CD14-positive monocyte (primary cell): ENCODE measurements around the gene EML6. TPM values are rescaled to one million over a fixed set of nuclear protein-coding genes. Genes with fewer than 3 reads are reported as not detected.
A peak's percentile ranks its signal among the peaks of the same experiment; 100 is the strongest.

Experiments
- DNase-seq, 3 donors: peaks; one replicate each; pipeline ENCODE4 v3.0.0-alpha.2; 2011 to 2022
- H2AFZ ChIP-seq: 2 replicates; pipeline ENCODE4 v1.6.0; 2012; ENCODE audit warnings: mild to moderate bottlenecking, low read depth, low read length, inconsistent platforms; ENCODE audit not compliant: insufficient read depth, poor library complexity, severe bottlenecking
- H3K27ac ChIP-seq, 2 donors: 1 replicate in 1 of 2; 2 replicates in 1 of 2; pipeline ENCODE4 v1.5.1; 2012 to 2013; ENCODE audit warnings: low read length in 2 of 2, control low read depth in 1 of 2, inconsistent platforms in 1 of 2, low read depth in 1 of 2, mild to moderate bottlenecking in 1 of 2
- H3K27me3 ChIP-seq, 2 donors: one replicate each; pipeline versions ENCODE4 v1.6.0 to v1.6.1; 2011 to 2013; ENCODE audit warnings: low read length in 2 of 2; ENCODE audit not compliant: control insufficient read depth in 2 of 2, insufficient read depth in 2 of 2
- H3K36me3 ChIP-seq, 2 donors: replicated peaks in 1 of 2; 1 replicate in 1 of 2; 2 replicates in 1 of 2; pipeline versions ENCODE4 v1.5.1 to v1.6.1; 2012 to 2013; ENCODE audit warnings: low read length in 2 of 2, control low read depth in 1 of 2, inconsistent platforms in 1 of 2, mild to moderate bottlenecking in 1 of 2; ENCODE audit not compliant: insufficient read depth in 2 of 2, control insufficient read depth in 1 of 2
- H3K4me1 ChIP-seq, 2 donors: 1 replicate in 1 of 2; 2 replicates in 1 of 2; pipeline versions ENCODE4 v1.5.1 to v1.6.1; 2012 to 2013; ENCODE audit warnings: low read length in 2 of 2, control low read depth in 1 of 2, inconsistent platforms in 1 of 2, mild to moderate bottlenecking in 1 of 2, moderate library complexity in 1 of 2; ENCODE audit not compliant: insufficient read depth in 2 of 2, control insufficient read depth in 1 of 2
- H3K4me2 ChIP-seq: replicated peaks from 2 replicates; pipeline ENCODE3; 2012; ENCODE audit warnings: low read length, moderate library complexity, mild to moderate bottlenecking; ENCODE audit not compliant: poor library complexity, severe bottlenecking; ENCODE audit errors: extremely low read depth
- H3K4me3 ChIP-seq, 3 experiments: fragments of 200-600 bp in 1 of 3; sonication (generic) in 1 of 3; replicated peaks in 1 of 3; 1 replicate in 2 of 3; 2 replicates in 1 of 3; pipeline ENCODE4 v1.5.1; 2011 to 2013; ENCODE audit warnings: low read length in 3 of 3, mild to moderate bottlenecking in 3 of 3, control low read depth in 2 of 3, low read depth in 2 of 3, inconsistent platforms in 1 of 3, moderate library complexity in 1 of 3
- H3K79me2 ChIP-seq: 2 replicates; pipeline ENCODE4 v1.6.0; 2012; ENCODE audit warnings: mild to moderate bottlenecking, control low read depth, inconsistent platforms, low read length, moderate library complexity; ENCODE audit not compliant: insufficient read depth
- H3K9ac ChIP-seq: 2 replicates; pipeline ENCODE4 v1.6.0; 2017; ENCODE audit warnings: low read length, mild to moderate bottlenecking; ENCODE audit not compliant: insufficient read depth, poor library complexity, severe bottlenecking
- H3K9me3 ChIP-seq, 2 donors: replicated peaks in 1 of 2; 1 replicate in 1 of 2; 2 replicates in 1 of 2; pipeline versions ENCODE4 v1.5.1 to v1.6.1; 2012 to 2013; ENCODE audit warnings: low read length in 2 of 2, control low read depth in 1 of 2; ENCODE audit not compliant: control insufficient read depth in 1 of 2, insufficient read depth in 1 of 2
- H4K20me1 ChIP-seq: 2 replicates; pipeline ENCODE4 v1.6.0; 2012; ENCODE audit warnings: mild to moderate bottlenecking, low read length, control low read depth, moderate library complexity; ENCODE audit not compliant: insufficient read depth
- H3K27ac Mint-ChIP-seq, 7 donors: one replicate each; pipeline ENCODE4 v1.8.0; 2020; ENCODE audit warnings: mild to moderate bottlenecking in 7 of 7, mixed read lengths in 7 of 7, moderate library complexity in 6 of 7, inconsistent platforms in 2 of 7
- H3K27me3 Mint-ChIP-seq, 3 donors: one replicate each; pipeline ENCODE4 v1.8.0; 2021 to 2022; ENCODE audit warnings: low read depth in 3 of 3, mild to moderate bottlenecking in 3 of 3, mixed read lengths in 3 of 3, moderate library complexity in 3 of 3, inconsistent platforms in 1 of 3
- H3K36me3 Mint-ChIP-seq, 2 donors: one replicate each; pipeline ENCODE4 v1.8.0; 2020; ENCODE audit warnings: mixed read lengths in 2 of 2, inconsistent platforms in 1 of 2, mild to moderate bottlenecking in 1 of 2
- H3K4me1 Mint-ChIP-seq: one replicate; pipeline ENCODE4 v1.8.0; 2020; ENCODE audit warnings: mild to moderate bottlenecking, mixed read lengths
- H3K4me3 Mint-ChIP-seq, 2 donors: one replicate each; pipeline ENCODE4 v1.8.0; 2020; ENCODE audit warnings: mild to moderate bottlenecking in 2 of 2, mixed read lengths in 2 of 2, moderate library complexity in 1 of 2
- H3K9me3 Mint-ChIP-seq, 7 donors: one replicate each; pipeline ENCODE4 v1.8.0; 2020 to 2022; ENCODE audit warnings: mixed read lengths in 7 of 7, mild to moderate bottlenecking in 6 of 7, moderate library complexity in 6 of 7, inconsistent platforms in 2 of 7
- CTCF ChIP-seq: fragments of 200-600 bp; IDR thresholded peaks from one replicate; pipeline ENCODE4 v1.8.0; 2022; ENCODE audit warnings: antibody characterized with exemption, mild to moderate bottlenecking
- WGBS: methylation state at CpG from one replicate; pipeline ENCODE4 v1.1.5; 2013; ENCODE audit warnings: missing lambda C conversion rate; ENCODE audit not compliant: insufficient coverage; 5-methylcytosine and 5-hydroxymethylcytosine counted together
- intact Hi-C, 2 donors: fragments of 100-400 bp; cut with micrococcal nuclease; formaldehyde crosslinking; loops; one replicate each; pipeline versions ENCODE4 v1.15.0 to v1.15.1; 2023
- polyA plus RNA-seq, 3 donors: library from polyadenylated mRNA; depleted of rRNA in 1 of 3; unstranded in 2 of 3; stranded (reverse) in 1 of 3; fragments of 300-500 nt in 2 of 3; fragments of >200 nt in 1 of 3; fragmentation: Illumina TruSeq in 2 of 3; gene quantifications; 1 replicate in 2 of 3; 2 replicates in 1 of 3; pipeline ENCODE4 v1.2.3, GENCODE V29; 2012 to 2021

EML6 gene
- polyA plus RNA-seq, 3 donors: 0.79 TPM; not detected in 2

DNA sequence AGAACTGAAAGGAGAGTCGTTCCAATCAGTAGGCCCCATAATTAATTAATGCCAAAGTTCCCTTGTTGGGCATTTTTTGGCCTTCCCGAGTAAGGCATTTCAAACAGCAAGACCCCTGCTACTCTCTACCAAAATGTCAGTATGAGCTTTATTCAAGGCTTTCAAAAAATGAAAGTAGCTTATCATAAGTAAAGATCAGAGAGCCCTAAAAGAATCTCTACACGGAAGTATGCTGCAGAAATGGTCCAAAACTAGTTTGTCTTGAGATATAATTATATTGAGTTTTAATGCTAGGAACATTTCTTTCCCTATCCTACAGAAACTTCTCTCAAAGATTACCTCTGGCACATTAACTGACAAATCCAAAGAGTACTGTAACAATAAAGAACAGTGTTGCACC is 282.8 kb downstream of the EML6 start:
- Histone ChIP-seq H3K36me3 (no peaks in the 10 kb centered on the region), H3K9ac (no peak overlapping the region), H3K4me1 (peaks cover 17 to 26% of the 10 kb centered on the region in 2 donors), H3K27ac (peak overlapping the region in 1 of 2 donors; percentile 86), H3K9me3 (no peaks in the 10 kb centered on the region), H2AFZ (no peak overlapping the region), H4K20me1 (peaks cover 100% of the 10 kb centered on the region), H3K4me3 (no peak overlapping the region), H3K4me2 (no peak overlapping the region), H3K79me2 (peaks cover 100% of the 10 kb centered on the region), H3K27me3 (no peaks in the 10 kb centered on the region)
- TF ChIP-seq CTCF: no peak
- no peaks in the 10 kb centered on the region for H3K36me3 Mint-ChIP-seq
- H3K4me3 Mint-ChIP-seq: no peak overlapping the region
- no peak for DNase-seq
- H3K9me3 Mint-ChIP-seq: no peaks in the 10 kb centered on the region
- no peaks in the 10 kb centered on the region for H3K27me3 Mint-ChIP-seq
- intact Hi-C loops: no loop called here
- H3K27ac Mint-ChIP-seq: peak overlapping the region in 3 of 7 donors; percentile 25 to 69 (median 28)
- 82% methylated on average over 2 of the region's 3 CpGs for WGBS
- H3K4me1 Mint-ChIP-seq: peaks cover 46% of the 10 kb centered on the region

DNA sequence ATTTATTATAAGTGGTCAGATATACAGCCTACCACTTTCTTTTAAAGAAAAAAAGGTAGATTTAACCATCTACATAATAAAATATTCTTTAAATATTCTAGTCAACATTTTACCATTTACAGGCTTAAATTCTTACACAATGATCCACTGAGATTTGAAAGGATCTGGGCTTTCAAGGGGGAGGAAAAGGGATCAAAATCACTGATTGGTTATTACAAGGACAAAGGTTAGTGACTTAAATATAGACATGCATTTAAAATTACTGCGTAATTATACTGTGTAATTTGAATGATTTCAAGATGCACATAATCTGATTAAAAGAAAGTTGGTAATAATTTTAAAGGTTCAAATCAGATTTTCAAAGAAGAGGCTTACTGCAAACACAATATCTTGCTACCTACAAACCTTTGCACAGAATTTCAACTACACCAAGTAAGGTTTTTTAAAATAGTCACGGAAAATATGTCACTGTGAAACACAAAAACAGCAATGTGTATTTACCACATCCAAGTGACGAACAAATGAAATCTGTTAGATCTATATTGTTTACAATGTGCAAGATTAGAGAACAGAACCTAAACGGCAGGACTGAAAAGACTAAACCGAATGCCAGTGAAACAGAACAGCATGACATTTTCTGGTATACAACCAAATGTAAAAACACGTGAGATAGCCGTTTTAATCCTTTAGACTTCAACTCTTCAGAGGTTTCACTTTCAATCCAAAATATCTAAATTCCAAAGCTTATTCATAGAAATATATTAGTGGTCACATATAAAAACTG is 286.0 kb downstream of the EML6 start:
- no peaks in the 10 kb centered on the region for H3K9me3 Mint-ChIP-seq
- H3K4me3 ChIP-seq: peak overlapping the region; percentile 35 to 85 (median 68)
- H2AFZ ChIP-seq: no peak overlapping the region
- peak overlapping the region; percentile 88 to 97 (median 94) for H3K27ac Mint-ChIP-seq
- H3K36me3 ChIP-seq: no peaks in the 10 kb centered on the region
- peaks cover 26 to 35% of the 10 kb centered on the region in 2 donors for H3K4me1 ChIP-seq
- peak overlapping the region; percentile 41 for H3K9ac ChIP-seq
- TF ChIP-seq CTCF: no peak
- H3K9me3 ChIP-seq: no peaks in the 10 kb centered on the region
- peak in 1 of 3 donors; percentile 16 for DNase-seq
- no peaks in the 10 kb centered on the region for H3K27me3 Mint-ChIP-seq
- peaks cover 100% of the 10 kb centered on the region for H3K79me2 ChIP-seq
- H3K36me3 Mint-ChIP-seq: peaks cover 0 to 2% of the 10 kb centered on the region in 2 donors
- H3K27ac ChIP-seq: peak overlapping the region; percentile 48 to 86
- no peaks in the 10 kb centered on the region for H3K27me3 ChIP-seq
- peaks cover 99% of the 10 kb centered on the region for H4K20me1 ChIP-seq
- peak overlapping the region; percentile 80 to 87 for H3K4me3 Mint-ChIP-seq
- intact Hi-C loops: loop anchor here (5.0 kb wide), 1 partner anchor 38 kb away; no protein-coding TSS in a partner anchor
- peak overlapping the region; percentile 62 for H3K4me2 ChIP-seq
- H3K4me1 Mint-ChIP-seq: peaks cover 50% of the 10 kb centered on the region
- WGBS: 0% methylated on average over 2 of the region's 7 CpGs
